HG02678 (cell line): Measurements from ENCODE around the gene ZNF185.

ENCODE experiments used
- ATAC-seq: cut with Tn5 transposase; IDR thresholded peaks from one replicate; pipeline ENCODE4 v1.9.1; 2021; ENCODE audit warnings: mild to moderate bottlenecking, moderate library complexity; ENCODE audit not compliant: unreplicated experiment

ZNF185 gene

DNA sequence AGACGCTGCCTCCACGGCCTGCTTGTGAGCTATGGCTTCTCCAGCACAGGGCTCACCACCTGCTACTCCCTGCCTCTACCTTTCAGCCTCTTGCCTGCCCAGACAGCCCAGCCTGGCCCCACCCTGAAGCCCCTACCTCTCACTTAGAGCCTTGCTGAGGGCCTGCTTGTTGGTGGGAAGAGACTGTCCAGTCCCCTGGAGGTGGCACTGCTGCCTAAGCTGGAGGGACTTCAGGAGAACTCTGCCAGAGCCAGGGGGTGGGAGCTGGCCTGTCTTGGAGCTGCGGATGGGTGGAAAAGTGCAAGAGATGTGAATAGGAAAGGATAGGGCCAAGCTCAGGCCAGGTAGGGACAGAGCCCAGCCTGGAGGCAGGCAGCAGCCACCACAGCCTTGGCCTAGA lies 2.7 kb upstream of the ZNF185 start:
- ATAC-seq, result no peak

DNA sequence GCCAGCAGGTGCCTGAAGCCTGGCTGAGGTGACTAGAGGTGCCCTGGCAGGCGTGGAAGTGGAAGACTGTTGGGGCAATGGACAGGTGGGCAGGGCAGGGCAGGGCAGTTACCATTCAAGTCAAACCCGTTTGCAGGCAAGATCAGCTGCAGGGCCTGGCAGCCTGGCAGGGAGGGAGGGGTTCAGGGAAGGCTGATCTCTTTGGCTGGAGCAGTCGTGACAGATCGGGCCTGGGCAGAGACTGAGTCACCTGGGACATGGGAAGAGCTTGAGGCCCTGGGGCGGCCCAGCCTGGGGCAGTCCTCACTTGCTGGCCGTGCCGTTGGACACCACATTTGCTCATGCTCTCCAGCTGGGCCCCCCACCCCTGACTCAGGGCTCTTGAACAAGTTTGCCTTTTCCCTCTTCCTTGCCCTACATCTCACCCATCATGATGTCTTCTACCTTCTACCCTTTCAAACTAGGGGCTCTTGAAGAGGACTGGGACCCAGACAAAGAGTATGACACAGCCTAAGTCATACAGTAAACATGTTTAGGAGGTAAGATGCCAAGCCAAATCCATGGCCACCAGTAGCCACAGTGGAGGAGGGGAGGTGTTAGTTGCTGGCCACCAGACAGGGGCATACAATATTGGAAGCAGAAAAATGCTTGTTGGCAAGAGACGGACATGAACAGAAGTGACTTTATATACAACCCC lies 2.0 kb upstream of the ZNF185 start:
- ATAC-seq, result no peak

DNA sequence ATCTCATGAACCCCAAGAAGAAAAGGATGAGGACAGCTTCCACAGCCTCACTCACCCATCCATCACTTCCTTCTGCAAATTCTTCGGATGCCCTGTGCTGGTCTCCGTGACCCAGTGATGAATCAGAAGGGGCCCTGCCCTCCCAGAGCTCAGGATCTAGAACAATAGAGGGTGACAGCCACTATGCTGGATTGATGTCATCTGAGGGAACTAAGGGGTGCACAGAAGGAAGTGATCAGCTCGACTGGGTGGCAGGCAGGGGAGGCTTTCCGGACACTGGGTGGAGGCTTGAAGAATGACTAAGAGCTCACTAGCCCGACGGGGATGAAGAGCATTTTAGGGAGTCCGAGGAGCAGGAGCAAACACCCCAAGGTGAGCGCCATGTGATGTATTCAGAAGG lies 1.4 kb upstream of the ZNF185 start:
- no peak for ATAC-seq

DNA sequence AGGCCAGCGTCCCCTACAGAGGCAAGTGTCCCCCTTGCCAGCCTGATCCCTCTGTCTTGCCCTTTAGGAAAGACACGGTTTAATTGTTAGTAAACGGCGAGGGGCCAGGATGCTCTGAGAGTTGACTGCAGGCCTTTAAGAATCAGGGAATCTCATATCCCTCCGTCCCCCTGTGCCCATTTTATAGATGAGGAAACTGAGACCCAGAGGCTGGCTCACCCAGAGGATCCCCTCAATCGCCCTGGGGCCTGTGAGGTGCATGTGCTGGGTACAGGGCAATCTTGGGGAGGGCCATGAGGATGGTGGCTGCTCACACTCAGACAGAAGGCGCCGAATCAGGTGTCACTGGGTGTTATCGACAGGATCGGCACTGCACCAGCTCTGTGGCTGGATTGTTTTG lies 575 bp downstream of the ZNF185 start:
- ATAC-seq, result no peak

DNA sequence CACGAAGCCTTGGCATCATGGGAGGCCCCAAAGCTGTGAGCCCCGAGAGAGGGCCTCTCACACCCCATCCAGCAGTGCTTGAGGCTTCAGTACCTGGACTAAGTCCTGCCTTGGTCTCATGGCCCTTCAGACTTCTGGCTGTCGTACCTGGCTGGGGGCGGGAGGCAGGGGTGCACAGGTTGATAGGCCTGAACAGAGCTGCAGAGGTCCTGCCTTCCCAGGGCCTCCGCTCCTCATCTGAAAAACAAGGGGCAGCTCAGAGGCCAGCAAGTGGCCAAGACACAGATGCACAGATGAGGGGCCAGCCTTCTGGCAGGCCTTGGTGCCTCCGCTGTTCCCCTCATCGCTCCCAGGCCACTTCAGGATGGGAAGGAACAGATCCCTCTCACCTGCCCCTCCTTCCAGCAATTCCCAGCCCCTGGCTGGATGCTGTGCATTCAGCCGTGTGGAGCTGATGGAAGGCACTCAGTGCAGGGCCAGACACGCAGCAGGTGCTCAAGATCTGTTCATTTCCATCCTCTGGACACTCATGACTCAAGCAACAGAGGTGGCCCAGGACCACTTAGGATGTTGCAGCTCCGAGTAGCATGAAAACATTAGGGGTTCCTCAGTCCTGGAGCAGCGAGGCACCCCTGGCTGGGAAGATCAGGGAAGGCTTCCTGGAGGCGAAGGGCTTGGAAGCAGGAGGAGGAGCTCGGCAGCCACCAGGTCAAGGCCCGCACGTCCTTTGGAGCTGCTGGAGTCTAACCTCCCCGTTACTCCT lies 1.4 kb downstream of the ZNF185 start:
- no peak for ATAC-seq

DNA sequence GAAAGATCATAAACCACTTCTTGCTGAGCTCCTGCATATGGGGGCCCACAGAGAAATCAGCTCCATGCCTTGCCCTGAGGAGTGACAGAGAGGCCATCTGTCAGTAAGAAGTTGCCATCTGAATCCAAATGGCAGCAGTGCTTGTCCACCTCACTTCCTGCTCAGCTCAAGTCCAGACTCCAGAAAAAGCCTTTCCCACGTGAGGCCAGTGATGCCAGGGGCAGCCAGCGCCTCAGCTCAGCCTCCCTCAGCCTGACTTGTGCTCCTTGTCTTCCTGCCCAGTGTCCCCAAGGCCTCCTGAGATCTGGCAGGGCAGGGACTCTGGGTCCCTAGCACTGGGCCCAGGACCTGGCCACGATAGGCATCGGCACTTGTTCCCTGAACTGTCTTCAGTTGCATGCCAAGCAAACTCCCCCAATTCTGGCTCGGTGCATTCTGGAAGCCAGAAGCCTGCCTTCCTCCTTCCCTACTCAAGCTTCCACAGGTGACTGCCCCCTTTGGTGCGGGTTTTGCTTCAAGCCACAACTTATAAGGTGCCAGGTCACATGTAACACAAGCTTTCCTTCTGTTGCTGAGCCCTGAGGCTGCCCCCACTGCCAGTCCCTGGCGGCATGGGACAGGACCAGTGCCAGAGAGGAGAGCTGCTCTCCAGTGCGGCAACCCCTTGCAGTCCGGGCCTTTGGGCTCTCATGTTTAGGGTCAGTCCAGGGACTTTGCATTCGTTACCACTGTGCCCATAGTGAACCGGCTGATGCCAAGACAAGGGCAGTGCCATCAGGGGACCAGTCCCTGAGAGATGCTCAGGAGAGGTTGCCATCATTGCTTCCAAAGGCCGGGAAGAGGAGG lies 2.2 kb downstream of the ZNF185 start:
- no peak for ATAC-seq

DNA sequence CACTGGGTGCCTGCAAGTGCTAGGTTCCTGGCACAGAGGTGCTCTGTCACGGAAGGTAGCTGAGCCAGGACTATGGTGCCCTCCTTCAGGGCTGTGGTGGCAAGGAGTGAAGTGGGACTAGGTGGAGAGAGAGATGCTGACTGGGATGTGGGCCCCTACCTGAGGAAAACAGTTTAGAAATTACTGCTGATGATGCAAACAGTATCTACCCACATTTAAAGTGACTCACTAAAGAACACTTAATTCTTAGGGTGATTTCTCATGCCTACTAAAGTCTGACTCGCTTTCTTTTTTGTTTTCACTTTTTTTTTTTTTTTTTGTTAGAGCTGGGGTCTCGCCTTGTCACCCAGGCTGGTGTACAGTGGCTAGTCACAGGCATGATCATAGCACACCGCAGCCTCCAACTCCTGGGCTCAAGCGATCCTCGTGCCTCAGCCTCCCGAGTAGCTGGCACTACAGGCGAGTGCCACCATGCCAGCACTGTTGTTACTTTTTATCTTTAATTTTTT lies 3.1 kb downstream of the ZNF185 start:
- ATAC-seq, result no peak

DNA sequence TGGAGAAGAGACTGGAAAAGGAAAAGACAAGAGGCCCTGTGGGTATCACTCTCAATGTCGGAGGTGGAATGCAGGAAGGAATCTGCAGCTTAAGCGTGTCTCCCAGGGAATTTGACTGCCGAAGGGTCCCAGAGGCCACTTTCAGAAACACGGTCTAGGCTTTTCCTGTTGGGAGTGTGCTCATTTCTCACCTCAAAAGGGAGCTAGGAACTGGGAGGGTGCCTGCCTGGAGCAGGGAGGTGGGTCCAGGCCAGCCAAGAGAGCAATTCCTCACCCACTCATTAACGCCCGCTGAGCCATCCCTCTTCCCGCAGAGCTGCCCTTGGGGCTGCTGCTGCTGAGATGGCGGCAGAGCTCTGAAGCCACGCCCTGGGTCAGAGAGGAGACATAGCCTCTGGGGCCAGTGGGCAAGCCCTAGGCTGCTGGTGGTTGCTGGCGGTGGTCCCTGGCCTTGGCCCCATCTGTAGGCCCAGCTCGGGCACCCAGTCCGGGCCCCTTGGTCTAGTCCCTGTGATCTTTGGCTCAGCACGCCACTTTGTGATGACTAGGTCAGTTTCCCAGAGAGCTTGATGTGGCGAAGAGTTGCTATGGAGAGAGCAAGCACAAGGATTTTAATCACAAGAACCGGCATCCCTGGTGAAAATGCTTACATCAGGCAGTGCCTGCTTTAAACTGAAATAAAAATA lies 4.1 kb downstream of the ZNF185 start:
- ATAC-seq, result no peak

DNA sequence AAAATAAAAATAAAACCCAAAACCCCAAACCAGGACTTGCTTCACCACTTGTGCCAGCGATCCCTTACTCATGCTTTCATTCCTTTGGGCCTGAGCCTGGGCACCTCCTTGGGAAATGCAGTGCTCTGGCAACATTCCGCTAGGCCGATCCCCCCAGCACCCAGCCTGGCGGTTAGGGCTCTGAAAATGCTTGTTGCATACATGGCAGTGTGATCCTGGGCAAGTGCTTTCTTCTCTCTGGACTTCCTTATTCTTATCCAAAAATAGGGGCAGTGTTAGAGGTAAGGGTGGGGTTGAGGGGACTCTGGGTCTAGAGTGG lies 4.6 kb downstream of the ZNF185 start:
- ATAC-seq, result no peak

DNA sequence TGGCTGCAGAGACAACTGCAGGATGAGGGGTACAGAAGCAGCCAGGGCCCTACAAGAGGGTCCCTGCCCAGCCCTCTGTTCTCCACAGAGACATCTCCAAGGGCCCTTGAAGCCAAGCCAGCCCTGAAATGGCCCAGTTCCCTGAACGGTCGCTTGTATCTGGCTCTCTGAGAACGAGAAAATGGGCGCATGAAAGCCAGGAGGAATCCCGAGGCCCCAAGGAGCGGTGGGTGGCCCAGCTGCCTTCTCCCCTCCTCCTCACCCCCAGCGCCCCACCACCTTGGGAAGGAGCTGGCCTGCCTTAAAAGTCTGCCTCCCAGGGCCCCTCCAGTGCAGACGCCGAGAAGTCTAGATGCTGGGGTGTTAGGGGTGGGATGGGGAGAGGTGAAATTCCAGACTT lies 5.7 kb downstream of the ZNF185 start:
- no peak for ATAC-seq

DNA sequence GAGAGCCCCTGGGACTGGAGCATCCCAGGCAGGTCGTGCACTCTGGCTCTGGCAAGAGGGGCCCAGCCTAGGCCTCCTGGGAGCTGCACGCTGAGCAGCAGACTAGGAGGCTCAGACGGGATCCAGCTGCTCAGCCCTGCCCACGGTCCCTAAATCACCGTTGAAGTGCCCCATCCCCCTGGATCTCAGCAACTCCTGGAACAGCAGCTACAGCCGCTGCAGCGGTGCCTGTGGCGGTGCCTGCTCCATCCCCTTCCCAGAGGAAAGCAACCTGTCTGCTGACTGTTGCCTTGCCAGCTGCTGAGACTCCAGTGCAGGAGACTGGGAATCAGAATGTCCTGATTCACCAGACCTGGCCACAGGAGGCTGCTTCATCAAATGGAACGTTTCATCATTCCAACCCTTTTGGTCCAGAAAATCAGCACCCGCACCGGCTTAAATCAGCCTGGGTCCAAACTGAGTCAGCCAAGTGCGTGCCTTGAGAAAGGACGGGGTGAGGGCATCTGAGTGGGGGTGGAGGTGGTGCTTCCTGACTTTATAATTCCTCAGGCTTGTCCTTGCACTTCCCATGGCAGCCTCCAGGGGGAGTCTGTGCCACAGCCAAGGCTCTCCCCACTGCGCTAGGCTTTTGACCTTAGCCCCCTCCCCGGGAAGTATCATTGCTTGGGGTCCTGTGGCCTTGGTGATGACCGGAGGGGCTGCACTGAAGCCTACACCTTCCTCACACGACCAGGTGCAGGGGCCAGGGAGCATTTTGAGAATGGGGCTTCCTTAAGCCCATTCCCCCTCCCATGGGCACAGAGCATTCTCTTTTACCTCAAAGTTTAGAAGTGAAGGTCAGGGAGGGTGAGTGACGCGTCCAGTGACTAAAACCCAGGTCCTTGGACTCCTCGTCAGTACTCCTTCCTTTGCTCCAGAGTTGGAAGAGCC lies 6.5 kb downstream of the ZNF185 start:
- no peak for ATAC-seq

DNA sequence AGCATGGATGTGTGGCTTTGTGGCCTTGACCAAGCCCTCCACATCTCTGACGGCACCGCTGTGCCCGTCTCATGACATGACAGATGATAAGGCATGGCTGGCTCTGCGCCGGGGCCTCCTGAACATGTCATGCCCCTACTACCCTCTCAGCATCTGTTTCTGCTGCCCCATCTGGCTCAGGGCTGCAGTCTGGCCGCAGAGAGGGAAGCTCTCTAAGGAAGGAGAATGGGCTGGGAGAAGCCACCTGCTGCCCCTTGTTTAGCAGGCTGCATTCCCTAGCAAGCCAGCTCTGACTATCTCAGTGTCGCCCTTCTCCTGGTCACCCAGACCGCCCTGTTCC lies 7.2 kb downstream of the ZNF185 start:
- no peak for ATAC-seq

DNA sequence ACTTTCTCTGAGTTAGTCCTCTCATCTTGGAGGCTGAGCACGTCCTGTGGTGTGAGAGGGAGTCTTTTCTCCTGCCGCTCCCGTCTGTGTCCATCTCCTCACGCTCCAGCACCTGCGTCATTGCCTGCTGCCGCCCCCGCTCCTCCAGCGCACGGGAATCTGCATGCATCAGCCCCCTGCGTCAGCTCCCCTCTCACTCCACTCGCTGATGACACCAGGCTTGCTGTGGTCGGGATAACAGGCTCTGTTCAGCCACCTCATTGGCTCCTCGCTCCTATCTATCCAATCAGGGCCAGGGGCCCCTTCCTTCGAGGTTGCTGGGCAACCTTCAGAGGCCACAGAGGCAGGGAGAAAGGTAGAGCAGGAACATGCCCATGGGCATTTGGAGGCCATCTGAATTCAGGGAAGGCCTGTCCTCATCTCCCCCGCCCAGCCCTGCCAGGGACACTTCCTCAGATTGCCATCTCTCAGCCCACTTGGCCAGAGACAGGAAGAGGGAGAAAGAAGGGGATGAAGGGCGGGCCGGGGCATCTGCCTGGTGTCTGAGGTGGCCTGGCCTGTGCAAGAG lies 9.3 kb downstream of the ZNF185 start:
- no peak for ATAC-seq

DNA sequence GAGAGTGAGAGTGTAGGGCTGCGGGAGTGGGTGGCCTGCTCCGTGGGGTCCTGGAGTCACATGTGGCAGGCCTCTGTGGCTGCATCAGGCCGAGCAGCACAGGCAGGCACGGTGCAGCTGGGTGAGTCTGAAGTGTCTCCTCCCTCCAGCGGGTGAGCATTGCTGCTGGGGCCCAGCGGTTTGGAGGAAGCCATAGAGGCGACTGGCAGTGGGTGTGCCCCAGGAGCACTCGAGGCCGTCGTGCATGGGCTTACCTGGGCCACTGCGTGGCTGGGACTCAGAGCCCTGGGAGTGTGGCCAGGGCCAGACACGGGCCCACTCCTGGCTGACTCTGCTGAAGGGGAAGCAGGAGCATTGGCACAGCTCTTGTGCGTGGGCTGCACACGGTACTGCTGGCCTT lies 10.6 kb downstream of the ZNF185 start:
- ATAC-seq, result no peak

DNA sequence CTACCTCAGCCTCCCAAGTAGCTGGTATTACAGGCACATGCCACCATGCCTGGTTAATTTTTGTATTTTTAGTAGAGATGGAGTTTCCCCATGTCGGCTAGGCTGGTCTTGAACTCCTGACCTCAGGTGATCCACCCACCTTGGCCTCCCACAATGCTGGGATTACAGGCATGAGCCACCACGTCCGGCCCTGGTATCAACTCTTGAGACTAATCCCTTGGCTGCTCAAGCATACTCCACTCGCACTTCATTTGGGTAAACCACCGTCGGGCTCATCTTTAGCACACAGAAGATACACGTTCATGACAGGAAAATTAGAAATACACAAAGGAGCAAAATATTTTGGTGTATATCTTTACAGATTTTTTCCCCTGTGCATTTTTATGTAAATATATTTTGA lies 12.2 kb downstream of the ZNF185 start:
- ATAC-seq, result peak; percentile 75

DNA sequence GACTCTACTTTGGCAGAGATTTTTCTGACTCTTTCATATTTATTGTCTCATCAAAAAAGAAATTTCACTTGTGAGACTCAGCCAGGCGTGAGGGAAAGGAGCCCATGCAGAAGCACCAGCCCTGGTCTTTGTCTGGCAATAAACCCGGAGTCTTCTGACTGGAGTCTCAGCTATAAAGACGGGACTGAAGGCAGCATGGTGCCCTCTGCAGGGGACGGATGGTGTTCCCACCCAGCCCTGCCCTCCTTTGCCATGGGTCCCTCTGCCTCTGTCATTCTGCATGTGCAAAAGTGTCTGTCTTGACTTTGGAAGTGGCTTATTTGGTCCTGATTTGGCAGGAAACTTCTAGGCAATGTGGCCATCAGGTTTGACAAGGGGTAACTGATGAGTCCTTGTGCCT lies 14.2 kb downstream of the ZNF185 start:
- no peak for ATAC-seq

DNA sequence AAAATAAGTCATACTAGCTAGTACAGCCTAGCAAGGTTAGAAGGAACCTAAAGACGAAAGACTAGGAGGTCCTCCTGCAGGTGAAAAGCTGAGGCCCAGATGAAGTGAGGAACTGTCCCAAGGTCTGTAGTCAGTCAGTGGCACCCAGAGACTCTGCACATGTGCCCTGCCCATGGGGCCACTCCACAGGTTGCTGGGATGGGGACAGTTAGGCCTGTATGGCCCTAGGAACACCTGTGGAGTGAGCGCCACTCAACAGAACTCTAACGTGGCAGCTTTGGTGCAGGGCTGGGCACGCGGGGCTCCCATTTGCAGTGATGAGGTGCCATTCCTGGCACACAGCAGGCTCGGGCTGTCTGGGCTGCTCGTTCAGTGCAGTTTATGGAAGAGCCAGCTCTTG lies 14.8 kb downstream of the ZNF185 start:
- no peak for ATAC-seq

DNA sequence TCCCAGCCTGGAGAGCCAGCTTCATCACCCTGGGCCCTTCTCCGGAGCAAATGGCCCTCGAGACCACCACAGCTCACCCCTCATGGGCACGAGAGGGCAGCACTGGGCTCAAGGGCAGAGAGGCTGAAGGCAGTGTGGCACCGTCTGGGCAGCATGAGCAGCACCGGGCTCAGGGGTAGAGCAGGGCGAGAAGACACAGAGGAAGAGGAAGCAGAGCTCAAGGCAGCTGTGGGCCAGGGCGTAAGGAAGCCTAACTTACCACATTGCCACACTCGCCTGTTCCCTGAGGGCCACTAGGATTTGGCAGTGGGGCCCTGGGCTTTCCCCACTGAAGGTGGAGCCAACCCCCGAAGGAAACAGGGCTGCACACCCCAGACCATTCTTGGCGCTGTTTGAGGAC lies 15.5 kb downstream of the ZNF185 start:
- no peak for ATAC-seq

DNA sequence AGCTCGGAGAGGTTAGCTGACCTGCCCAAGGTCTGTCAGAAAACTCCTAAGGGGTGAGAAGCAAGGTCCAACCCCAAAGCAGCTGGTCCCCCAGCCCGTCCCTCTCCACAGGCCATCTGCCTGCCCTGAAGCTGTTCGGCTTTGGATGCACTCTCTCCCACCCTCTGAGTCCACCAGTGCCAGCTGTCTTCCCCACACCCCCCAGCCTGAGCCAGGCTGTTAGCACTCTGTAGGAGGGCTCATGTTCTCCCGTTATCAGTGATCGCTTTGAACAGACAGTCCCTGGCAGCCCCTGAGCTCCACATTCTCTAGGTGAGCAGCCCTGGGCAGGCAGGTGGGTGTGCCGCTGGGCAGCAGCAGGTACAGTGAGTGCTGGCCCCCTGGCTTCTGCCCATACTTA lies 16.0 kb downstream of the ZNF185 start:
- no peak for ATAC-seq
